Sigmoid colon (tissue), 4 donors: ENCODE results near the gene GALNT14.

ENCODE experiments used
- EP300 ChIP-seq, 4 donors: sonication (generic); formaldehyde crosslinking; IDR thresholded peaks; one replicate each; pipeline ENCODE4 v1.6.1; 2017; ENCODE audit warnings: antibody characterized with exemption in 4 of 4
- POLR2A ChIP-seq, 2 donors: fragments of 450-650 bp; IDR thresholded peaks; one replicate each; pipeline ENCODE4 v1.6.1; 2016; ENCODE audit warnings: antibody characterized with exemption in 2 of 2, mild to moderate bottlenecking in 2 of 2, moderate library complexity in 2 of 2
- POLR2AphosphoS5 ChIP-seq, 4 donors: sonication (generic); formaldehyde crosslinking; IDR thresholded peaks; one replicate each; pipeline ENCODE4 v1.6.1; 2017; ENCODE audit warnings: antibody characterized with exemption in 4 of 4

GRCh38 chr2:30971231-30972025 lies 166.8 kb downstream of the GALNT14 start:
- TF ChIP-seq EP300 (IDR thresholded peaks at IDR 0.05) (no peak), POLR2AphosphoS5 (IDR thresholded peaks at IDR 0.05) (no peak), POLR2A (IDR thresholded peaks at IDR 0.05) (no peak)
